NCI-H524 (cell line): Measurements from ENCODE around the gene NLN.
"Not testable (repeated sequence)": the region's sequence is repeated elsewhere in the genome, so short reads cannot be mapped to it uniquely, and the experiment has no call there.

ENCODE experiments used
- DNase-seq, 2 experiments: peaks; one replicate each; lab custom pipeline; 2025; lab: John Stamatoyannopoulos, UW

NLN gene

DNA sequence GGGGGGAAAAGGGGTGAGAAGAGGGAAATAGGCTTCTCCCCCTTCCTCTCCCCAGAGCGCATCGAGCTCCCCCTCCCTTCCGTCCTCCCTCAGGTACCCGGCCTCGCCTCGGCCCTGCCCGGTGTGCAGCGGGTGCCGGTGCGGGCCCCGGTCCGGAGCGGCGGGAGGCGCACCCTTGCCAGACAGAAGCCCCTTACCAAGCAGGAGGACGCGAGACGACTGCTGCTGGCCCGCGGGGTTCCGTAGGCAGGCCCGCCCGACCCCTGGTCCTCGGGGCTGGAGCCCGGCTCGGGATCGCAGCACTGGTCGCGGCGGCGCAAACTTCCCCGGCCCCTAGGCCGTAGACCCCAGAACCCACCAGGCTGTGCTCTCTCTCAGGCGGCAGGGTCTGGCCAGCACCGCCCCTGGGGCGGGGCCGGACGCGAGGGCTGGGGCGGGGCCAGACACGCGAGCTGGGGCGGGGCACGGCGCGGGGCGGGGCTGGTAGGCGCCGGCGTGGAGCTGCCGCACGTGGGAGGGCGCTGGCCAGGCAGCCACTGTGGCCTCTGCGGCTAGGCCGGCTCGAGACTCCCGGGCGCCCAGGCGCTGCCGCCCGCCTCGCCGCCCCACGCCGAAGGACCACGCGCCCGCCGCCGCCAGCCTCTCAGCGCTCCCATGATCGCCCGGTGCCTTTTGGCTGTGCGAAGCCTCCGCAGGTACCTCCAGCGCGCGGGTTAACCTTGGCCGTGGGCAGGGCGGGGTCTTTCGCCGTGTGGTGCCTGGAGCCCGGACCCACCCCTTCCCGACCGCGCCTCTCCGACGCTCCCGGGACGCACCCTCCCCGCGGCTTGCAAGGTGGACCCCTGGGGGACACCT is at the start of gene NLN, which contains the start of gene SGTB:
Gene NLN, plus strand, starts transcription at position 486 of the 855 bp plus-strand sequence. Its CDS starts 169 bp downstream, at position 655.
Gene SGTB, minus strand, starts transcription at position 390 of the 855 bp plus-strand sequence. CDS start 1,302 bp downstream, outside the sequence.
- peak; percentile 71 to 79 for DNase-seq

- no peak for DNase-seq
Measured at GRCh38 chr5:65672796-65673195, 49.2 kb upstream of the NLN start.

DNA sequence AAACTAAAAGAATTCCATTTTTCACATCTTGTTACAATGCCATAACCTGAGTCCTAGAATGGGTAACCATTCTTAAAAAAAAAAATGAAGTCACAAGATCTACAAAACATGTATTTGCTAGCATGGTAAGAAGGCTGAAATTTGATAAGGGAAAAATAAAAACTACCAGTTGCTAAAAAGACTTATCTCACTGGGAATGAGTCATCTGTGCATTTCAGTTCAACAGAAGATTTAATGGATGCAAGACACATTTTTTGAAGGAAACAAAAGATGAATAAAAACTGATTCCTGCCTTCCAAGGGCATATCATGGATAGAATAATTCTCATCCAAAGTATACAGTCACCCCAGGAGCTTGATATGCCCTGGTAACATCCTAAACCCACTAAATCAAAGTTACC is 47.3 kb upstream of the NLN start:
- no peak for DNase-seq

DNA sequence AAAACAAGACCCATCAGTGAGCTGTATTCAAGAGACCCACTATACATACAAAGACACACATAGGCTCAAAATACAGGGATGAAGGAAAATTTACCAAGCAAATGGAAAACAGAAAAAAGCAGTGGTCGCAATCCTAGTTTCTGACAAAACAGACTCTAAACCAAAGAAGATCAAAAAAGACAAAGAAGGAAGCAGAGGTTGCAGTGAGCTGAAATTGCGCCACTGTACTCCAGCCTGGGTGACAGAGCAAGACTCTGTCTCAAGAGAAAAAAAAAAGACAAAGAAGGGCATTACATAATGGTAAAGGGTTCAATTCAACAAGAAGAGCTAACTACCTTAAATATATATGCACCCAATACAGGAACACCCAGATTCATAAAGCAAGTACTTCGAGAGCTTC is 45.9 kb upstream of the NLN start:
- DNase-seq, result not testable (repeated sequence)

- DNase-seq, result no peak
Measured at GRCh38 chr5:65682148-65682547, 39.9 kb upstream of the NLN start.

DNA sequence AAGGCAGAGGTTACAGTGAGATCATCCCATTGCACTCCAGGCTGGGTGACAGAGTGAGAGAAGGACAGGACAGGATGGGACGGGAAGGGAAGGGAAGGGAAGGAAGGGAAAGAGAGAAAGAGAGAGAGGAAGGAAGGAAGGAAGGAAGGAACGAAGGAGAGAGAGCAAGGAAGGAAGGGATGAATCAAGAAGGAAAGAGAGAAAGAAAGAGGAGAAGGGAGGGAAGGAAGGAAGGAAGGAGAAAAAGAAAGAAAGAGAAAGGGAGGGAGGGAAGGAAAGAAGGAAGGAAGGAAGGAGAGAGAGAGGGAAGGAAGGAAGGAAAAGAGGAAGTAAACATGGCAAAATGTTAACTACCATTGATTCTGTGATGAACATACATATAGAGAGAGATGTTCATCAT is 28.9 kb upstream of the NLN start:
- no peak for DNase-seq

DNA sequence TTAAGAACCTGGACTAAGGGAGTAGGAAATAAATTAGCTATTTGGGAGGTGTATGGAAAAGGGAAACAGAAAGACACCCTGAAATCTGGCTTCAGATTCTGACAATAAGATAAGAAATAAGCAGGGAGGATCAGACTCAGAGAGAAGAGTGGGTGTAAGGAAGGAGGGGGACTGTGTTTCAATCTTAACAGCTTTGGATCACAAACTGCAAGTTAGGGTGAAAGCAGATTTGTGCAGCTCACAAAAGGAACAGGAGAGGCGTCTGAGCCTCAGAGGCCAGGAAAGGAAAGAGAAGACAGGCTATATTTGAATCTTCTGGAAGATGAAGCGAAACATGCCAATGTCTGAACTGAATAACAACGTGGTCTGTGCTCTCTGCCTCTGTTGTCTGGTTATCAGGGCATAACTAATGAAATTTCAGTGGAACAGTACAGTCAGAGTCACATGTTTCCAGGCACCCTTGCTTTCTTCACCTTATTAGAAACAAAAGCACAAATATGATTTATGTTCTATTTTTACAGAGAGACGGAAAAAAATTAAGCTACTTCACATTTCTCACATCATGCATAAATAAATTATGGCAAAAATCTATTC is 26.7 kb upstream of the NLN start:
- no peak for DNase-seq

GRCh38 chr5:65695896-65696295 is 26.1 kb upstream of the NLN start:
- DNase-seq, result no peak

- DNase-seq, result no peak
Measured at GRCh38 chr5:65696892-65697291, 25.1 kb upstream of the NLN start.

GRCh38 chr5:65699338-65699737 is 22.7 kb upstream of the NLN start:
- no peak for DNase-seq

GRCh38 chr5:65702036-65702435 is 20.0 kb upstream of the NLN start:
- DNase-seq, result no peak

DNA sequence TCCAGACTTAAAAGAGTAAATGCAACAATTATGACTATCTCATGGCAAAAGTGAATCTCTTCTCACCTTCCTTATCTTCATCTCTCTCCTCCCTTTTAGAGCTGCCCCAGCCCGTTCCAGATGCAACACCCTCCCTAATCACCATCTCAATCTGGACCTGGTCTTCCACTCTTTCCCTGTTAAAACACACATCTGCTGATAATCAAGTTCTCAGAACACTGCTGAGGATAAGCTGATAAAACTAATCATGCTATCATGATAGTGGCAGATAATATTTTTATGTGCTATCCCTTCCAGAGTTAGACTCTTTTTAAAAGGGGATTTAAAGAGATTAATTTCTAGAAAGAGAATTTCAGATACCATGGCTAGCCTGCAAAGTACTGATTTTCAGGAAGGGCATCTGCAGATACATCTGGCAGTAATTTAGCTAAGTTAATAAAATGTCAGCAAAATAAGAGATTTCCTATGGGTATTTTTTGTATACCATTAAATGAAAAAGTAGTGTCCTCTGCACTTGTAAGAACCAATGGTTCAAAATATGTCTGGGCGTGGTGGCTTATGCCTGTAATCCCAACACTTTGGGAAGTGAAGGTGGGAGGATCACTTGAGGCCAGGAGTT is 17.3 kb upstream of the NLN start:
- peak in 1 of 2 experiments; percentile 24 for DNase-seq

DNA sequence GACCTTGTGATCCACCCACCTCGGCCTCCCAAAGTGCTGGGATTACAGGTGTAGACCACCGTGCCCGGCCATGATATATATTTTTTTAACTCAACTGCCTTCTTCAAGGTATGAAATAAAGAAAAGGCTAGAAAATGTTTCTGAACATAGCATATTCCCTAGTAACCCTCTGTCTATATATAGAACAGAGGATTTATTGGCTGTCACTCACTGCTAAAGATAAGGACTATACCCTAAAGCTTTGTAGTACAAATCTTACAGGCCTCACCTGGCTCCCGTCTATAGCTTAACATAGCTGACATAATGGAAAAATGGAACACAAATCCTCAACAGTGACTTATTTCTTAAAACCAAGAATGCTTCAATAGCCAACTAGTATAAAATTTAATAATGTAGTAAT is 14.3 kb upstream of the NLN start:
- no peak for DNase-seq

GRCh38 chr5:65708145-65708544 is 13.9 kb upstream of the NLN start:
- no peak for DNase-seq

GRCh38 chr5:65718576-65719310 is 3.3 kb upstream of the NLN start:
- no peak for DNase-seq

DNA sequence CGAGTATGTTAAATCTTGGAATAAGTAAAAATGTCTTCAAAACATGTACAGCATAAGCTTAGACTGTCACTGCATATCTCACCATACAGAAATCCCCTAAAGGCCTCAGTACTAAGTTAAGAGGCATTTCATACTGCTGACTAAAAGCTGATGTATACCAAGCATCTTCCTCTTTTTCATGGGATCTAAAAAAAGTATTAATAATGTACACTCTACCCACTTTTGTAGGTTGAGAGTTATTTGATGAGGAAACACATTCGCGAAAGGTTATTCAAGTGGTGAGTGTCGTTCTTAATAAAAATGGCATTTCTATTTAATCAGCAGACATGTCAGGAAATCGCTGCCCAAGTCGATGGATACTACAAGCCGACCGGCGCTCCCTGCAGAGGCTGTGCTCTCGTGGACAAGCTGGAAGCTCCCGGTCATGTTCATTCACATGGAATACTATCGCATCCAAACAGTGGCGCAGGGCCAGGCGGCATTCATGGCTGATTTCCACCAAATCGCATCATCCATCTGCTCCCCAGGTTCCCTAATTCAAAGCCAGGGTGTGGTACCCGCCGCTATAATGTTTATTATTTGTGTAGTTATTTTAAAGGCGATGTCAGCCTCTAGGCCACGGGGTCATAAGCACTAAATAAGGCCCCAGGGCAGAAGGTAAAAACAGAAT is 820 bp upstream of the NLN start:
- DNase-seq, result peak; percentile 71 to 75

DNA sequence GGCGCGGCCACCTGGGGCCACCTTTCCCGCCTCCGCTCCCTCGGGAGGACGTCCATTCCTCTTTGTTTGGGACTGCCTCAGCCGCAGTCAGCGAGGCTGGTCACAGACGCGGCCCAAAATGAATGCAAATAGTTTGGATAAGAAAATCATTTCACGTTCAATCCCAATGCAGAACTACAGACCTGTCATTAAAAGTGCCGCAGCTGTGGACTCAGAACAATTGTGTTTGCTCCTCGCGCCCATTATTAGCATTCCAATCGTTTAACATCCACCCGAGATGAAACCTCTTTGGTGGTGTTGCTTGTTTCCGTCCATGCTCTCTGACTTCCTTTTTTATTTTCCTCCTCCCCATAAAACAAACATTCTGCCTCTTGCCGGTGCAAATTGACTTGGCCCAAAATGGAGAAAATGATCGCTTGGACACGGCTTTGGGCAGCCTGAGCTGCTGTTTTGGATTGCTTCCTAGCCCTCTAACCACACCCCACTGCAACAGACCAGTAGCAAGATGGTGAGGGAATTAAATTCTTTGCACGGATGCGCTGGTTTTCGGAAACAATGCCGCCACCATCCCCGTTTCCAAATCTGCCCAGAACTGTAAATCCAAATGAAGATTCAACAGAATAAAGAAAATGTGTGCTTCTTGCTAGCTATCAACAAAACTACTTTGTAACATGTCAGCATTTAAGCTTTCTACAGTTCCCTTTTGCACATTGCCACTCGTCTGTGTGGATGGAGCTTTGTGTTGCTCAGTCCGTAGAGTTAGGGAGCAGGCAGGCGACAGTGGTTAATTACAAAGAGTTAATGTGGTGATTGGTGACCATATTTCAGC is 784 bp downstream of the NLN start:
- peak; percentile 23 to 72 for DNase-seq

GRCh38 chr5:65727491-65728156 is 5.6 kb downstream of the NLN start:
- no peak for DNase-seq

- DNase-seq, result no peak
Measured at GRCh38 chr5:65728218-65728617, 6.2 kb downstream of the NLN start.

GRCh38 chr5:65730910-65731309 is 8.9 kb downstream of the NLN start:
- DNase-seq, result no peak
